Measurements from ENCODE around the gene SLC8A3. TPM values are rescaled to one million over a fixed set of nuclear protein-coding genes. Genes with fewer than 3 reads are reported as not detected.

The SLC8A3 gene
- total RNA-seq, 1 donor from 2014 or later: 0.49 TPM

GRCh38 chr14:70173569-70173968 lies 15.2 kb downstream of the SLC8A3 start:
- Histone ChIP-seq H3K27ac (no peak overlapping the region), H3K36me3 (no peaks in the 10 kb centered on the region), H3K4me3 (no peak overlapping the region), H3K9me3 (no peaks in the 10 kb centered on the region), H3K4me1 (no peaks in the 10 kb centered on the region), H3K27me3 (no peaks in the 10 kb centered on the region)
- no peak for DNase-seq (ENCODE audit: extremely low spot score in 2 of 2)
- TF ChIP-seq CTCF (IDR thresholded peaks at IDR 0.05) (no peak), POLR2AphosphoS5 (IDR thresholded peaks at IDR 0.05; ENCODE audit: insufficient read depth in 1 of 2, low read depth in 1 of 2) (no peak), POLR2A (IDR thresholded peaks at IDR 0.05) (no peak)
- intact Hi-C loops (cut with DNase I): no loop called here

GRCh38 chr14:70171726-70172125 lies 17.0 kb downstream of the SLC8A3 start:
- no peak for DNase-seq (ENCODE audit: extremely low spot score in 2 of 2)
- Histone ChIP-seq H3K4me1 (no peaks in the 10 kb centered on the region), H3K27ac (no peak overlapping the region), H3K9me3 (no peaks in the 10 kb centered on the region), H3K36me3 (no peaks in the 10 kb centered on the region), H3K4me3 (no peak overlapping the region), H3K27me3 (no peaks in the 10 kb centered on the region)
- no peak for TF ChIP-seq POLR2A (IDR thresholded peaks at IDR 0.05)
- no peak for TF ChIP-seq POLR2AphosphoS5 (IDR thresholded peaks at IDR 0.05; ENCODE audit: insufficient read depth in 1 of 2, low read depth in 1 of 2)
- TF ChIP-seq CTCF (IDR thresholded peaks at IDR 0.05): no peak
- intact Hi-C loops (cut with DNase I): no loop called here

GRCh38 chr14:70170976-70171375 lies 17.8 kb downstream of the SLC8A3 start:
- no peaks in the 10 kb centered on the region for H3K27me3 ChIP-seq
- intact Hi-C loops (cut with DNase I): no loop called here
- no peaks in the 10 kb centered on the region for H3K4me1 ChIP-seq

GRCh38 chr14:70168406-70168805 lies 20.3 kb downstream of the SLC8A3 start:
- H3K36me3 ChIP-seq: no peaks in the 10 kb centered on the region
- no peaks in the 10 kb centered on the region for H3K4me1 ChIP-seq
- intact Hi-C loops (cut with DNase I): no loop called here
- no peaks in the 10 kb centered on the region for H3K27me3 ChIP-seq
- no peak overlapping the region for H3K27ac ChIP-seq
- H3K4me3 ChIP-seq: no peak overlapping the region
- no peak for DNase-seq (ENCODE audit: extremely low spot score in 2 of 2)
- H3K9me3 ChIP-seq: no peaks in the 10 kb centered on the region
- TF ChIP-seq POLR2A (IDR thresholded peaks at IDR 0.05) (no peak), CTCF (IDR thresholded peaks at IDR 0.05) (no peak), POLR2AphosphoS5 (IDR thresholded peaks at IDR 0.05; ENCODE audit: insufficient read depth in 1 of 2, low read depth in 1 of 2) (no peak)

More at GRCh38 chr14:70170976-70171375, 17.8 kb downstream of the SLC8A3 start:
- TF ChIP-seq CTCF (IDR thresholded peaks at IDR 0.05): no peak
- TF ChIP-seq POLR2A (IDR thresholded peaks at IDR 0.05): no peak
- no peak for TF ChIP-seq POLR2AphosphoS5 (IDR thresholded peaks at IDR 0.05; ENCODE audit: insufficient read depth in 1 of 2, low read depth in 1 of 2)
- no peaks in the 10 kb centered on the region for H3K9me3 ChIP-seq
- H3K36me3 ChIP-seq: no peaks in the 10 kb centered on the region
- no peak overlapping the region for H3K4me3 ChIP-seq
- DNase-seq (ENCODE audit: extremely low spot score in 2 of 2): no peak
- H3K27ac ChIP-seq: no peak overlapping the region

GRCh38 chr14:70166530-70167203 lies 22.1 kb downstream of the SLC8A3 start:
- no peak overlapping the region for H3K4me3 ChIP-seq
- no peak overlapping the region for H3K27ac ChIP-seq
- no peaks in the 10 kb centered on the region for H3K27me3 ChIP-seq
- intact Hi-C loops (cut with DNase I): no loop called here
- no peak for TF ChIP-seq CTCF (IDR thresholded peaks at IDR 0.05)
- no peak for TF ChIP-seq POLR2A (IDR thresholded peaks at IDR 0.05)
- TF ChIP-seq POLR2AphosphoS5 (IDR thresholded peaks at IDR 0.05; ENCODE audit: insufficient read depth in 1 of 2, low read depth in 1 of 2): no peak
- no peaks in the 10 kb centered on the region for H3K4me1 ChIP-seq
- H3K9me3 ChIP-seq: no peaks in the 10 kb centered on the region
- no peaks in the 10 kb centered on the region for H3K36me3 ChIP-seq
- DNase-seq (ENCODE audit: extremely low spot score in 2 of 2): no peak
